Measurements from ENCODE around the gene VPS35L.
A peak's percentile ranks its signal among the peaks of the same experiment; 100 is the strongest.
"Not testable (repeated sequence)": the region's sequence is repeated elsewhere in the genome, so short reads cannot be mapped to it uniquely, and the experiment has no call there.

The VPS35L gene

DNA sequence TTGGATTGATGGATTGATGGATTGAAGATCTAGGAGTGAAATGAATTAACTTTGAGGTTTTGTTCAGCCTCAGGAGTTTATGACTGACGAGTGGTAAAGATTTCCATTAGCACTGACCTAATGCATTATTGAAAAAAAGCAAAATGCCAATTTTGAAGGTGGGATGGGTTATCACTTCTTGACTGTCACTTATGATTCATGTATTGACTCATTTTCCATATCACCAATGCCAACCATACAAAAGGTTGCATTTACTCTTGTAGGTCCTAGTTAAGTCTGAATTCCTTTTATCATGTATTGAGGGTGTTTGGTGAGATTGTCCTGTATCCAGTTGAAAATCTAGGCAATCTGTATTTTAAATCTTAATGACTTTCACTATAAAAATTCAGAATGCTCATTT is 104.9 kb downstream of the VPS35L start:
- DNase-seq: no peak

DNA sequence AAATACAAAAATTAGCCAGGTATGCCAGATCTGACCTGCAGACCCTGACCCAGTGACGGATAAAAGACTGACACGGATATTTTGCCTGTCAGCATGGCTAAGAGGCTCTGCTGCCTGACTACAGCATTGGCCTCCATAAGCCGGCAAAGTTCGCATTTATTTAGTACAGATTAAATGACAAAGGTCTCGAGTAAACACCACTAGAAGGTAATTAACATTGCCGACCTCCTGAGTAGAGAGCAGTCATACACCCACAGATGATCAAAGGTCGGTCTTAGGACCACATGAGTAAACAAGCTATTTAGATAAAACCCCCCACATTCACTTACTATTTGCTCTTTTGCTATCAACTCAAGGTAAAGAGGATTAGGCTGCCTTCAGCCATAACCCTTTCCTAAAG is 106.8 kb downstream of the VPS35L start:
- DNase-seq: no peak

DNA sequence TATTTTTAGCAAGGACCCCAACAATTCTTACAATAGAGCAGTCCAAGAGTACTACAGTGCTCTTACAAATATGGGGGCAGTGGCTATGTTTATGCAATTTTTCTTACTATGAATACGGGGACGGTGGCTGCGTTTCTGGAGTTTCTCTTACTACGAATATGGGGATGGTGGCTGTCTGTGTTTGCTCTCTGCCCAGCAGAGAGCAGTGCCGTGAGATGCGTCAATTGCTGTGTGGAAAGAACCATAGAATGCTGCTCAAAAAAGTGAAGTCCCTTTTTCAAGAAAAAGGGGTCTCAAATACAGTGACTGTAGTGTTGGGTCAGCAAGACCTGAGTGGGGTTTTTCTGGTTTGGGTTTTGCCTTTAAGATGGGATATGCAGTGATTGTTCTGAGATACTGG is 108.7 kb downstream of the VPS35L start:
- no peak for DNase-seq

DNA sequence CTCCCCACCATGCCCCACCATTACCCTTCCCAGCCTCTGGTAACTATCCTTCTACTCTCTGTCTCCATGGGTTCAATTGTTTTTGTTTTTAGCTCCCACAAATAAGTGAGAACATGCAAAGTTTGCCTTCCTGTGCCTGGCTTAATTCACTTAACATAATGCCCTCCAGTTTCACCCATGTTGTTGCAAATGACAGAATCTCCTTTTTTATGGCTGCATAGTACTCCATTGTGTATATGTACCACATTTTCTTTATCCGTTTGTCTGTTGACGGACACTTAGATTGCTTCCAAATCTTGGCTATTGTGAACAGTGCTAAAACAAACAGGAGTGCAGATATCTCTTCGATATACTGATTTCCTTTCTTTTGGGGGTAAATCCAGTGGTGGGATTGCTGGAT is 109.8 kb downstream of the VPS35L start:
- DNase-seq: not testable (repeated sequence)

DNA sequence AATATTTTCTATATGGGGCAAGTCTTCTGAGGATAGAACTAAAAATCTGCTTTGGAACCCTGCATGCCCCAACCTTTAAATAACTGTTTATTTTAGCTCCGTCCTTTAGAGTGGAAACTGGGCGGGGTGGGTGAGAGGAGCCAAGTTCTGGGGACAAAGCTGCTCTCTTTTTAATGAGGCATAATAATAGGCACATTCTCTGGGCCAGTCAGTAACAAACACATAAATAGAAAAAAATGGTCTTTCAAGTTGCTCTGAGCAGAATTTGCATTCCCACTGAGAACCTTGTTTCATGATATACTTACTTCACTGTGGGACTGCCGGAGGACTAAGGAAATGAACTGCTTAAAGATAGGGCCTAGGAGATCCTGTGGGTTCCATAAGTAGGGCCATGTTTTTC is 111.0 kb downstream of the VPS35L start:
- no peak for DNase-seq

DNA sequence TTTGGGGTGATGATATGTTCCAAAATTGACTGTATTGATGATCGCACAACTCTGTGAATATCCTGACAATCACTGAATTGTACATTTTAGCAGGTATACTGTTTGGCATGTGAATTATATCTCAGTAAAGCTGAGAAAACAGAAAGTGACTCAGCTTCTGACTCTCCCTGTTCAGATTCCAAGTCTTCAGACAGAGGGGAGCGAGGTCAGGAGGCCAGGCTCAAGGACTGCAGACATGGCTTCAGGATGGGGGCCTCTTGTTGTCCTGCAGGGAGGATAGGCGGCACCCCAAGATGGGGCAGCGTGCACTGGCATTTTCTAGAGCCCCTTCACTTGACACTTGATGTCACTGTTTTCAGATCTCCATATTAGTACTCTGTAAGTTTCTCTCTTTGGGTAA is 116.9 kb downstream of the VPS35L start:
- no peak for DNase-seq

DNA sequence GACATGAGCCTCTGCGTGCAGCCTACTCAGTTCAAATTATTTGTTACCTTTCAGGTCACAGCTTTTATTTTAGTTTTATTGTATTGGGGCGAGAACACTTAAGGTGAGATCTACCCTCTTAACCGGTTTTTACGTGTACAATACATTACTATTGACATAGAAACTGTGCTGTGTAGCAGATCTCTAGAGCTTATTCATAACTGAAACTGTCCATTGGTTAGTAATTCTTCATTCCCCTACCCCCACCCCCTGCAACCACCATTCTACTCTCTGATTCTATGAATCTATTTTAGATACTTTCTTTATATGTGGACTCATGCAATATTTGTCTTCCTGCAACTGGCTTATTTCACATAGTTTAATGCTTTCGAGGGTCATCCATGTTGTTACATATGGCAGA is 119.0 kb downstream of the VPS35L start:
- DNase-seq: no peak

DNA sequence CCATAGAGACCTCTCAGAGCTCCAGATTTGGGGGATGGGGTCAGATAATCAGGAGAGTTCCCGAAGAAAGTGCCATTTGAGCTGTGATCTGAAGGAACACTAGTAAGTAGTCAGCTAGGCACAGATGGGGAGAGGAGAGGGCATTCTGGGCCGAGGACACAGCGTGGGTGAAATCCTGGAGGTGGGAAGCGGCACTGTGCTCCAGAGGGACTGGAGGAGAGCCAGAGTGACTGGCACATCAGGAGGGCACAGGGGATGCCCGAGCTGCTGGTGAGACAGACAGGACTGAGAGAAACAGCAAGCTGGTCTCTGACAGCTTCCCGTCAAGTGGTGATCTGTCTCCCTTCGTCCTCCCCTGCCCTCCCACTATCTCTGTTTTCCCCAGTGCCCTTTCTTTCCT is 121.9 kb downstream of the VPS35L start:
- DNase-seq: no peak

DNA sequence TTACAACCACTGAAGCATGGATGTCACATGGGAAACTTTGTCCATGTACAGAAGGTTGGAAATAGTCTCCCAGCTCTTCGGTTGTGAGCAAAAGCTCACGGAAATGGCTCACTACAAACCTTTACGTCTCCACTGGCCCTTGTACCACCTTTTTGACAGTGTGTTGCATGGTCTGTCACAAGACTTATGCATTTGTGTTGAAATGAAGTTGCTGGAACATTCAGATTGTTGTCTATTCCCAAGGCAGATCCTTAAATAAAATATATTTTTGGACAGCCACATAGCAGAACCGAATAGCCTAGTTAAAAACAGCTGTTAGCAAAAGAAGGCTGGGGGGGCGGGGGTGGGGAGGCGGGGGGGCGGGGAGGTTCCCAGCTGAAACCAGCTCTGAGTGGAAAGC is 123.3 kb downstream of the VPS35L start:
- DNase-seq: no peak

DNA sequence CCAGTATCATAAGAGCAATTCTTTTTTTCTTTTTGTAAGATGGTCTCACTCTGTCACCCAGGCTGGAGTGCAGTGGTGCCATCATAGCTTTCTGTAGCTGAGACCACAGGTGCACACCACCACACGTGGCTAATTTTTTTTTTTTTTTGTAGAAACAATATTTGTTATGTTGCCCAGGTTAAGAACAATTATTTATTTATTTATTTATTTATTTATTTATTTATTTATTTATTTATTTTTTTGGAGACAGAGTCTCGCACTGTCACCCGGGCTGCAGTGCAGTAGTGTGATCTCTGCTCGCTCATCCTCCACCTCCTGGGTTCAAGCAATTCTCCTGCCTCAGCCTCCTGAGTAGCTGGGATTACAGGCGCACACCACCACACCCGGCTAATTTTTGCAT is 123.8 kb downstream of the VPS35L start:
- DNase-seq: not testable (repeated sequence)

DNA sequence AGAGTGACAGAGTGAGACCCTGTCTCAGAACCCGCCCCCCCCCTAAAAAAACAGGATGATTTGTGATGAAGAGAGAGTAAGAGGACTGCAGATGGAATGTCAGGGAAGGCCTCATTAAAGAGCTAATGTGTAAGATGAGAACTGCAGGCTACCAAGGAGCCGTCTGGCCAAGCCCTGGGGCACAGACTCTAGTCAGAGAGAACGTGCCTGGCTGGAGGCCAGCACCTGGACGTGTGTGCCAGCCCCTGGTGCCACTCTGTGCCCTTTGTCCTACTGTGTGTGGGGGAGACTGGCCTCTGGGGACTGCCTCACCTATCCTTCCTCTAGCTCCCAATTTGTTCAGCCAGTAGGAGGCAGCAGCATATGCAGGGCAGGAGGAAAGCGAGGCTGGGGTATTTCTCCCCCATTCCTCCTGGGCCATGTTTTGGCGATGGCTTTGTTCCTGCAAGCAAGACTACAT is 125.4 kb downstream of the VPS35L start:
- DNase-seq: no peak

DNA sequence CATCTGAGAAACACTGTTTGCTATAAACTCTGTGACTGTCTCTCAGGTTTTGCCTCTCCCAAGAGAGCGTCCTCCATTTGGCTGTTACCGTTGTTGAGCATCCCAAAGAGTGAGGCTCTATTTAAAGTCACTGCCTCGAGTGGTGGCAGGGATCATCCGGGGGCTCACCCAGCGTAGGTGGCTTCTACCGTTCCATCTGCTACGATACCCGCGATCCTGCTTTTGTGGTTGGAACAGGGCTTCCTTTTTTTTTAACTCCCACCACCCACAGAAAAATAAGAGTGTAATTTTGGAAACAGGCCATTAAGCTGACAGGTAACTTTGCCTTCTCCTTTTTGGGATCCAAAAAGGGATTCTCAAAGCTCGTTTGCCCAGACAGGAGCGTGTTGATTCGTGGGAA is 126.1 kb downstream of the VPS35L start:
- DNase-seq: no peak

DNA sequence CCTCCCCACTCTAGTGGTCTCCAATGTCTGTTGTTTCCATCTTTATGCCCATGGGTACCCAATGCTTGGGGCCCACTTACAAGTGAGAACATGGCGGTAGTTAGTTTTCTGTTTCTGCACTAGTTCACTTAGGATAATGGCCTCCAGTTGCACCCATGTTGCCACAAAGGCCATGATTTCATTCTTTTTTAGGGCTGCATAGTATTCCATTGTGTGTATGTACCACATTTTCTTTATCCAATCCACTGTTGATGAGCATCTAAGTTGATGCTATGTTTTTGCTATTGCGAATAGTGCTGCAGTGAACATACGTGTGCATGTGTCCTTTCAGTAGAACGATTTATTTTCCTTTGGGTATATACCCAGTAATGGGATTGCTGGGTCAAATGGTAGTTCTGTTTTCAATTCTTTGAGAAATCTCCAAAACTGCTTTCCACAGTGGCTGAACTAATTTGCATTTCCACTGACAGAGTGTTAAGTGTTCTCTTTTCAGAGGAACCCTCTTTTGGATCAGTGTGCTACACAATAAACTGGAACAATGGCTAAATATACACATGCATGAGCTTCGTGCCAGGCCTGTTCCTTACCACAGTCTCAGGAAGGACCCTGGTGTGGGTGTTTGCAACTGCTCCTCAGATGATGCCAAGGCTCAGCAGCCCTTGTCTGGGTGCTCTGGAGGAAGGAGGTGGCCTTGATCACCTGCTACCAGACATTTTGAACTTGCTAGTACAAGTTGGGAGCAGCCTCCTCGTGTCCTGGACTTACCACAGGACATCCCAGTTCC is 128.1 kb downstream of the VPS35L start:
- no peak for DNase-seq

DNA sequence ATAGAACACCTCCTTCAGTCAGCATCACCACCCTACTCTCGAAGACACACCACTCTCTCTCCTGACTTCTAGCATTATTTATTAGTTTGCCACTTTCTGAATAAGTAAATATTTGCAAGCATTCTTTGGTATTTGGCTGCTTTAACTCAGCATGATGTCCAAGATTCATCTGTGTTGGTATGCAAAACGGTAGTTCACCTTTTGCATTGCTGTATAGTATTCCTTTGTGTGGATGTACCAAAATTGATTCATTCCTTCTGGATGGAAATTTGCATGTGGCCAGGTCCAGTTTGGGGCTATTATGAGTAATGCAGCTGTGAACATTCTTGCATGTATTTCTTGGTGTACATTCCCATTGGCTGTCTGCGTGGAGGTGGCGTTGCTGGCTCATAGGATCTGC is 129.7 kb downstream of the VPS35L start:
- DNase-seq: no peak

DNA sequence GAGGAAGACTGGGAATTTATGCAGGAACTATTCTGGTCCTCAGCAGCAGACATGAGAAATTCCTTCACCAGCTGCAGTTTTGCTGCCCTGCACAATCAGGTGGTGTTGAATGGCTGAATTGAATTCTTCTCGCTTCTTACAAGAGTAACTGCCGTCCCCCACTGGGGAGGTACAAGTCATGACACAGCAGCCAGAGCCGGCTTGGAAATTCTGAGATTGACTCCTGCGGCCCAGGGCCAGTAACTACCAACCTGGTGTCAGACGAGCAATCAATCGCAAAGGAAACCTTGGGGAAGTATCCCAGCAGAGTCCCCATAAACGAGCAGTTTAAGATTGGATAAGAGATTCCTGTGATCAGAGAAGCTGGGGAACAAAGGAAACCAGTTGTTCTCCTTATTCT is 131.8 kb downstream of the VPS35L start:
- no peak for DNase-seq

DNA sequence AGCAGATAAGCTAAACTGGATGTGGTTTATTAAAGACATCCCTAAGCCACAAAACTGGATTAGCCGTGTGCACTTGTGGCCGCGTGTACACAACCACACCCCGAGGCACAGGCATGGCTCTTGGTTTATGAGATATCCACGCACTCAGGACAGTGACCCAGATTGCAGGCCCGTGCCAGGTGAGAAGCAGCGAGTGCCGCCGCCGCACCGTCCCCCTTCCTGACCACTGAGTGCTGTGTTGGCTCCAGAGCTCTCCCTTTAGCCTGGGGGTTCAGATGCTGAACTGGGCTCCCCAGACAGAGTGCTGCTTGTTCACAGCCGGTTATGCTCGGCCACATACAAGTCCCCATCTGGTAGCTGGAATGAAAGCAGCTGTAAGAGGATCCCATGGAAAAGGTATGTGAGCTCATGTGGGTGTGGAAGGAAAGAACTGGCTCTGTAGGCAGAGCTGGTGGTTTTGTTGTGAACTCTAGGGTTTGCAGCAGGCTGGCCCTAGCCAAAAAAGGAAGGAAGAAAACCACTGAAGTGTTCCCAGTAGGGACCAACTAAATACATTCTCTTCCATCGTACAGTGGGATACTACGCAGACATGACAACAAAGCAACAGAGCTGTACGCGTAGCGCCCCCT is 133.0 kb downstream of the VPS35L start:
- DNase-seq: no peak

DNA sequence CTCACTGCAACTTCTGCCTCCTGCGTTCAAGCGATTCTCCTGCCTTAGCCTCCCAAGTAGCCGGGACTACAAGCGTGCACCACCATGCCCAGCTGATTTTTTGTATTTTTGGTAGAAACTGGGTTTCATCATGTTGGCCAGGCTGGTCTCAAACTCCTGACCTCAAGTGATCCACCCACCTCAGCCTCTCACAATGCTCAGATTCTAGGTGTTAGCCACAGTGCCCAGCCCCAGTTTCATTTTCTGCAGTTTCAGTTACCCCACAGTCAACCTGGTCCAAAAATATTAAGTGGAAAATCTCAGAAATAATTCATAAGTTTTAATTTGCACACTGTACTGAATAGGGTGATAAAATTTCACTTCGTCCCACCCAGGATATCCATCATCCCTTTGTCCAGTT is 133.8 kb downstream of the VPS35L start:
- no peak for DNase-seq

DNA sequence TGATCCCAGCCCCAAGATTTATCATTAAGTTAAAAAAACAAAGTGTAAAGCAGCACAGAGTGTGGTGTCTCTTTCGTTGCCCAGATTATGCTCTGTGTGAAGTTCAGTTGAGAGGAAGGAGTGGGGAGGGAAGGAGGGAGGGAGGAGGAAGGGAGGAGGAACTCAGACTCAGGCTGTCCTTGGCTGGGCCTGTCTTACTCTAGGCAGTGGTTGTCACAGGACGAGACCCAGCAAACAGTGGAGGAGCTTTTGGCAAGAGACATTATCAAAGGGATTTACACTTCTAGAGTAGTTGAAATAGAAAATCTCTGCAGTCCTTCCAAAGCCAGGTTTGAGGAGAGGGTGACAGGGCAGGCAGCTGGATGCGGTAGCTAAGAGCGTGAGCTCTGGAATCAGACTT is 134.7 kb downstream of the VPS35L start:
- DNase-seq: no peak

DNA sequence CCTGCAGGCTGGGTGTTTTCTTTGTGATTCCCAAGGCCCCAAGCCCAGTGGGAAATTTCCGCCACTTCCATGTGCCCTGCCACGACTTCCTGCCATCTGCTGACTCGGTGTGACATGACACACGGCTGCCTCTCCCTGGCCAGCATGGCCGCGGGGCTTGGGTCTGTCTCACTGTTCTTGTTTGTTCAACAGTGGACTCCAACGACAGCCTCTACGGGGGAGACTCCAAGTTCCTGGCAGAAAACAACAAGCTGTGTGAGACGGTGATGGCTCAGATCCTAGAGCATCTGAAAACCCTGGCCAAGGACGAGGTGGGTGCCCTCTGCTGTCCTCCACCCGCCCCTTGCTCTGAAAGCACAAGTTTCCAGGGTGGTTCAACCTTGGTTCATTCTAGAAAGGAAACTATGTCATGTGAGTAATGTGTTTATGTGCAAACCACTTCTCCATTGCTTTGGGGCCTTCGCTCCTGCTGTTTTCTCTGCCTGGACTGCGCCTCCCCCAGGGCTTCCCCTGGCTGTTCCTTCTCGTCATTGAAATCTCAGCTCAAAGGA is 135.7 kb downstream of the VPS35L start:
- DNase-seq: no peak

DNA sequence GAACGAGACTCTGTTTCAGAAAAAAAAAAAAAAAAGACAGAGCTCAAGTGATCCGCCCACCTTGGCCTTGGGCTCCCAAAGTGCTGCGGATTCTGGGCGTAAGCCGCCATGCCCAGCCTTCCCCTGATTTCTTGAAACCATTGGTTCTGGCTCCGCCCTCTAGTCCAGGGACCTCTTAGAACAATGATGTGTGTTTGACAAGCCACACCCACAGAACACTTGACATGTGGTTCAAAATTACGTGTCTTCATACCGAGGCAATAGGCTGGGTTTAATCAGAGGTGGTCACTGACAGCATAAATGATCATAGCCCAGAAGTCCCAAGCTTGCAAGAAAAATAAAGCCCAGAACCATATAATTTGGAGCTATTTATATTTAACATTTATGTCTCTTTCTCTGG is 139.5 kb downstream of the VPS35L start:
- no peak for DNase-seq

DNA sequence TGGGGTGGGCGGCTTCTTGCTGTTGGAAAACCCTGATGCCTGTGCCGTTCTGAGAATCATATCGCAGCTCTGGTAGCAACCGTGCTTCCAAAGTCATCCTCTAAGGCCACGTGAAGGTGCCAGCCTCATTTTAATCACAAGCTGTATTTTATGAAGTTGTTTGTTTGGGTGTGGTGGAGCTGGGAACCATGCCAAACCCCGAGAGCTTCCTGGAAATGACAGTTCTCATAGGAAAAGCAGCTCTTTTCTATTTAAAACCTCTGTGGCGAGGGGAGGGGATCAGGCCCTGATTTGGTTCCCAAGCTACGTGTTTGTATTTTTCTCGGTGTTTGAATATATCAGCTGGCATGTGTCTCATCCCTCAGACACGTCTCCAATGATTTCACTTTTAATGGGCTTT is 140.8 kb downstream of the VPS35L start:
- DNase-seq: peak; percentile 42

DNA sequence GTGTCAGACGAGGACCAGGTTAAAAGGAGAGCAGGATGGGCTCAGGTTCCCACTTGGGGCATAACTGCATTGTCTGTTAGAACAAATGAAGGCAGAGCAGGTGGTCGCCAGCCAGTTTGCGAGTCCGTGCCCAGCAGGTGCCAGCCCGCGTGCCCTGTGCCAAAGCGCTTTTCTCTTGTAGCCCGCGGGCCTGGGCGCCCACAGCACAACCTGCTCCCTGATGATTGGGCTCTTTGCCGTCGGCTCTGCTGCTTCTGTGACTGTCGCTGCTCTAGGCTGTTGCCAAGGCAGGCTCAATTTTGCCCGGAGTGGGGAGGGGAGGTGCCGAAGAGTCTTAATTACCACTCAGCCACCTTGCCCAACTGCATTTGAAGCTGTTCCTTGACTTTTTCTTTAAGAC is 141.5 kb downstream of the VPS35L start:
- DNase-seq: no peak

DNA sequence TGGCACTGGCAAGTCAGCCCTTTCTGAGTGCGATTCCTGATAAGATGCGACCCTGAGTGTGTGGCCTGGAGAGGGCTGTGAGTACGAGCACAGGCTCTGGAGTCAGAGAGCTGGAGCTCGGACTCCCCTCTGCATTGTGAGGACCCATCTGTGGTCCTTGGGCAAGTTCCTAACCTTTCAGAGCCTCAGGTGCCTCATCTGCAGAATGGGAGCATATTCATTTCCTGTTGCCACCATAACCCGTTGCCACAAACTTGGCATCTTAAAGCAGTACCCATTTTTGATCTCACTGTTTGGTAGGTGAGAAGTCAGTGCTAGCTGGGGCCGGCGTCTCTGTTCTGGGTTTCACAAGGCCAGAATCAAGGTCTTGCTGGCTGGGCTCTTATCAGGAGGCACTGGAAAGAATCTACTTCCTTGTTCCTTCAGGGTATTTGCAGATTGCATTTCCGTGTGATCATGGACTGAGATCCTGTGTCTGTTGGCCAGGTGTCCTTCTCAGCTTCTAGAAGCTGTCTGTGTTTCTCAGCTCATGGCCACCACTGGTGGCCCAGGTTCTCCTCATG is 142.3 kb downstream of the VPS35L start:
- DNase-seq: no peak

All from NCI-H446 treated with DMSO at 0.1 percent for 48 hours (cell line).